ENCODE data around the gene MYRF. TPM values are rescaled to one million over a fixed set of nuclear protein-coding genes. Genes with fewer than 3 reads are reported as not detected.

MYRF gene
- total RNA-seq, 1 donor from 2014 or later, result 39.5 TPM

- H3K4me1 Mint-ChIP-seq (ENCODE audit: low read depth, unreplicated experiment), result peaks cover 12% of the 10 kb centered on the region
- DNase-seq (ENCODE audit: low read depth) (no peak), FAIRE-seq (no peak)
- H3K9ac ChIP-seq (ENCODE audit: low read length), result no peak overlapping the region
- no peaks in the 10 kb centered on the region for H3K36me3 ChIP-seq (ENCODE audit: insufficient read depth, low read length)
- H3K4me1 ChIP-seq (ENCODE audit: insufficient read depth, low read length), result peaks cover 6% of the 10 kb centered on the region
- no peaks in the 10 kb centered on the region for H3K9me3 Mint-ChIP-seq (ENCODE audit: unreplicated experiment)
- H3K4me3 ChIP-seq (ENCODE audit: insufficient read depth, low read depth, low read length), result no peak overlapping the region
- no peak for TF ChIP-seq EZH2 (IDR thresholded peaks at IDR 0.05; ENCODE audit: insufficient read depth, low read length)
- TF ChIP-seq, protein P1, sequence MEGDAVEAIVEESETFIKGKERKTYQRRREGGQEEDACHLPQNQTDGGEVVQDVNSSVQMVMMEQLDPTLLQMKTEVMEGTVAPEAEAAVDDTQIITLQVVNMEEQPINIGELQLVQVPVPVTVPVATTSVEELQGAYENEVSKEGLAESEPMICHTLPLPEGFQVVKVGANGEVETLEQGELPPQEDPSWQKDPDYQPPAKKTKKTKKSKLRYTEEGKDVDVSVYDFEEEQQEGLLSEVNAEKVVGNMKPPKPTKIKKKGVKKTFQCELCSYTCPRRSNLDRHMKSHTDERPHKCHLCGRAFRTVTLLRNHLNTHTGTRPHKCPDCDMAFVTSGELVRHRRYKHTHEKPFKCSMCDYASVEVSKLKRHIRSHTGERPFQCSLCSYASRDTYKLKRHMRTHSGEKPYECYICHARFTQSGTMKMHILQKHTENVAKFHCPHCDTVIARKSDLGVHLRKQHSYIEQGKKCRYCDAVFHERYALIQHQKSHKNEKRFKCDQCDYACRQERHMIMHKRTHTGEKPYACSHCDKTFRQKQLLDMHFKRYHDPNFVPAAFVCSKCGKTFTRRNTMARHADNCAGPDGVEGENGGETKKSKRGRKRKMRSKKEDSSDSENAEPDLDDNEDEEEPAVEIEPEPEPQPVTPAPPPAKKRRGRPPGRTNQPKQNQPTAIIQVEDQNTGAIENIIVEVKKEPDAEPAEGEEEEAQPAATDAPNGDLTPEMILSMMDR (IDR thresholded peaks at IDR 0.05; ENCODE audit: insufficient read depth, low read depth, low read length), result no peak
- H3K27ac Mint-ChIP-seq (ENCODE audit: unreplicated experiment), result no peak overlapping the region
- H3K4me3 Mint-ChIP-seq (ENCODE audit: unreplicated experiment), result no peak overlapping the region
- no peaks in the 10 kb centered on the region for H3K9me3 ChIP-seq (ENCODE audit: insufficient read depth, low read depth, low read length)
- peaks cover 6% of the 10 kb centered on the region for H3K36me3 Mint-ChIP-seq (ENCODE audit: low read depth, unreplicated experiment)
- H3K27me3 ChIP-seq (ENCODE audit: insufficient read depth, low read length), result no peaks in the 10 kb centered on the region
- H3K79me2 ChIP-seq (ENCODE audit: insufficient read depth, low read length), result no peaks in the 10 kb centered on the region
- no peaks in the 10 kb centered on the region for H3K27me3 Mint-ChIP-seq (ENCODE audit: low read depth, unreplicated experiment)
- H3K27ac ChIP-seq (ENCODE audit: low read depth, low read length), result no peak overlapping the region
- H4K20me1 ChIP-seq (ENCODE audit: insufficient read depth, low read length), result peaks cover 17% of the 10 kb centered on the region
- H2AFZ ChIP-seq (ENCODE audit: low read depth, low read length), result no peak overlapping the region
- no peak overlapping the region for H3K4me2 ChIP-seq (ENCODE audit: low read length)
Measured at GRCh38 chr11:61778357-61778886, 26.0 kb downstream of the MYRF start.

DNA sequence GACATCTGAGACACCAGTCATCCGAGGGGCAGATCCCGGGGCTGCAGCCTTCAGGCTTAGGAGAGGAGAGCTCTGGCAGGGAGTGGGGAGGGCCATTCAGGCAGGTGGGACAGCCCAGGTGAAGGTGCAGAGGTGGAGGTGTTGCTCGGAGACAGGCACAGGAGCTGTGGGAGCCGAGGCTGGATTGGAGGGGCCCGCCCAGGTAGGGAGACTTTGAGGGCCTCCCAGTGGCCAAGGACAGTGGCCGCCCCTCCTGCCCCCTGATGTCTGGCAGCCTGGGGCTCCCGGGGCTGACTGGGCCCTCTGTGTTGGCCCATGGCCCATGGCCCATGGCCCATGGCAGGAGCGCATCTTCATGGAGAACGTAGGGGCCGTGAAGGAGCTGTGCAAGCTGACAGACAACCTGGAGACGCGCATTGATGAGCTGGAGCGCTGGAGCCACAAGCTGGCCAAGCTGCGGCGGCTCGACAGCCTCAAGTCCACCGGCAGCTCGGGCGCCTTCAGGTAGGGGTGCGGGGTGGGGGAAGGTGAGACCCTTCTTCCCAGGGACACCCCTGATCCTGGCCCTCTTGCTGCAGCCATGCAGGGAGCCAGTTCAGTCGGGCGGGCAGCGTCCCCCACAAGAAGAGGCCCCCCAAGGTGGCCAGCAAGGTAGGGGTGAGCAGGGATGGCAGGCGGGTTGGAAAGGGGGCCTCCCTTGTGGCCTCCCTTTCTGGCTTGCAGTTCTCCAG, 26.6 kb downstream of the MYRF start:
- peaks cover 6% of the 10 kb centered on the region for H3K36me3 Mint-ChIP-seq (ENCODE audit: low read depth, unreplicated experiment)
- H3K36me3 ChIP-seq (ENCODE audit: insufficient read depth, low read length), result no peaks in the 10 kb centered on the region

More for the DNA sequence above, 26.6 kb downstream of the MYRF start:
- Mint-ChIP-seq H3K27me3 (ENCODE audit: low read depth, unreplicated experiment) (no peaks in the 10 kb centered on the region), H3K27ac (ENCODE audit: unreplicated experiment) (no peak overlapping the region), H3K9me3 (ENCODE audit: unreplicated experiment) (no peaks in the 10 kb centered on the region), H3K4me1 (ENCODE audit: low read depth, unreplicated experiment) (peaks cover 17% of the 10 kb centered on the region), H3K4me3 (ENCODE audit: unreplicated experiment) (no peak overlapping the region)
- Histone ChIP-seq H3K4me2 (ENCODE audit: low read length) (no peak overlapping the region), H3K4me1 (ENCODE audit: insufficient read depth, low read length) (peaks cover 12% of the 10 kb centered on the region), H2AFZ (ENCODE audit: low read depth, low read length) (no peak overlapping the region), H3K4me3 (ENCODE audit: insufficient read depth, low read depth, low read length) (no peak overlapping the region), H4K20me1 (ENCODE audit: insufficient read depth, low read length) (peaks cover 20% of the 10 kb centered on the region), H3K9me3 (ENCODE audit: insufficient read depth, low read depth, low read length) (no peaks in the 10 kb centered on the region), H3K79me2 (ENCODE audit: insufficient read depth, low read length) (no peaks in the 10 kb centered on the region), H3K27ac (ENCODE audit: low read depth, low read length) (no peak overlapping the region), H3K9ac (ENCODE audit: low read length) (no peak overlapping the region), H3K27me3 (ENCODE audit: insufficient read depth, low read length) (no peaks in the 10 kb centered on the region)
- DNase-seq (ENCODE audit: low read depth) (no peak), FAIRE-seq (no peak)
- TF ChIP-seq EZH2 (IDR thresholded peaks at IDR 0.05; ENCODE audit: insufficient read depth, low read length), result no peak
- TF ChIP-seq, protein P1 (IDR thresholded peaks at IDR 0.05; ENCODE audit: insufficient read depth, low read depth, low read length), result no peak
